GM18520 (cell line): ENCODE measurements around the gene MGLL.

Experiments used
- ATAC-seq: cut with Tn5 transposase; IDR thresholded peaks from one replicate; pipeline ENCODE4 v1.9.1; 2021; ENCODE audit not compliant: unreplicated experiment

The MGLL gene

DNA sequence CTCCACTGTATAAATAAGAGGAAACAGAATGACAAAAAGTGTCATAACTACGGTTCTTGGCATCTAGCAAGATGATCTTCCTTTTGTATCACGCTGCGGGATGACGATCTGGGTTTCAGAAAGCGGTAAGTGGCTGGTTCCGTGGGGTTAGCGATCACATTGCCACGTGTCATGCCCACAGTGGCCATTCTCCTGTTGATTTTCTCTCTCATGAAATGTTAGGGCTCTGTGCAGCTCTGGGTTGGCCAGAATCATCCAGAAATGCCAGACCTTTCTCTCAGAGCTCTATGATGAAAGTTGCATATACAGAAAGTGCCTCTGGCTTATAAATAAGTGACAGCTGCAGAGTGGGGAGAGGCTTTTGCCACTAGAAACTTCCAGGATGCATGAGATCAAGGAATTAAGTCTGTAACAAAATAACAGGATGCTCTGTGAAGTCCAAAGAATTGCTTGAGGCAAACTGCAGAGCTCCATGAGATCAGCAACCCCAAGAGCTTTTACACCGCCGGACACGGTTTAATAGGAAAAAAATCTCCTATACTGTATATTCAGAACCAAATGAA is 78.0 kb downstream of the MGLL start:
- ATAC-seq: no peak

- ATAC-seq: no peak
These were observed 78.7 kb downstream of the MGLL start for GRCh38 chr3:127743351-127744252.

DNA sequence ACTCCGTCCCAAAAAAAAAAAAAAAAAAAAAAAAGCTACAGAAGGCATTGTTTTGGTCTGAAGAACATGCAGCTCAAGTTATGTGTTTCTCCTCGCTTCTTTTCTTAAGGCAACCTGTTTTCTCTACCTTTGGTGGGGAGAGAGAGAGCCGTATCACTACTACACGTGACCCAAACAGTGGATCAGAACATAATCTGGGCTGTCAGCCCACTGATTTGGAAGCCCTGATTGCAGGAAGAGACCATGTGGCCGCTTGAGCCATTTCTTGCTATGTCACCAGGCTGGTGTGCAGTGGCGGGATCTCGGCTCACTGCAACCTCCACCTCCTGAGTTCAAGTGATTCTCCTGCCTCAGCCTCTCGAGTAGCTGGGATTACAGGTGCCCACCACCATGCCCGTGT is 79.7 kb downstream of the MGLL start:
- ATAC-seq: no peak

DNA sequence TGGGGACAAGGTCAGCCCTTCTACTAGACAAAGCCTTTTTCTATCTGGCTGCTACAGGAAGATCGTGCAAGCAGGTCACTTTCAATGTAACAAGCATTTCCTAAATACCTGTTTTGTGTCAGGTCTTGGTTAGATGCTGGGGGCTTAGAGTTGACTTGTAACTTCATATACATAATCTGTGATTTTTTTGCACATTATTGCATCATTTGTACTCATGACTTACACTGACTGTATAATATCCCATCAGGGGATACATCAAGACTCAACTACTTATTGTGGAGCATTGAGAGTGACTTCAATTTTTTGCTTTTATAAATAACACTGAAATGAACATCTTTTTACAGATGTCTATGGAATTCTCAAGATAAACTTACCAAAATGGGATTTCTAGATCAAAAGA is 80.6 kb downstream of the MGLL start:
- no peak for ATAC-seq

DNA sequence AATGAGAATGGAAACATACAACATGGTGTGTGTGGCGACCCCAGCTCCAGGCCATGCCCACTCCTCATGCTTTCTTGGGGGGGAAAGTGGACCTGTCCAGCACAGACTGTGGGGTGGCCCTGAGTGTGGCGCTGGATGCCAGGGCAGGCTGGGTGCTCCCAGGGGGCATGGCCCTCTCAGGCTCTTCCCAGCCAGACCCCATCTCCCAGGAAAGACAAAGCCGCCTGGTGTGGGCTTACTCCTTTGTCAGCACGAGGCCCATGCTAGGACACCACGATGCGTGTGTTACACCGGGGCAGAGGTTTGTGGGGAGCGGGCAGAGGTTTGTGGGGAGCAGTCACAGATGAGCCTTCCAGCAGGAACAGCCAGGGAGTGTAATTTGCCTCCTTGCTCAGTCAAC is 81.1 kb downstream of the MGLL start:
- ATAC-seq: no peak

DNA sequence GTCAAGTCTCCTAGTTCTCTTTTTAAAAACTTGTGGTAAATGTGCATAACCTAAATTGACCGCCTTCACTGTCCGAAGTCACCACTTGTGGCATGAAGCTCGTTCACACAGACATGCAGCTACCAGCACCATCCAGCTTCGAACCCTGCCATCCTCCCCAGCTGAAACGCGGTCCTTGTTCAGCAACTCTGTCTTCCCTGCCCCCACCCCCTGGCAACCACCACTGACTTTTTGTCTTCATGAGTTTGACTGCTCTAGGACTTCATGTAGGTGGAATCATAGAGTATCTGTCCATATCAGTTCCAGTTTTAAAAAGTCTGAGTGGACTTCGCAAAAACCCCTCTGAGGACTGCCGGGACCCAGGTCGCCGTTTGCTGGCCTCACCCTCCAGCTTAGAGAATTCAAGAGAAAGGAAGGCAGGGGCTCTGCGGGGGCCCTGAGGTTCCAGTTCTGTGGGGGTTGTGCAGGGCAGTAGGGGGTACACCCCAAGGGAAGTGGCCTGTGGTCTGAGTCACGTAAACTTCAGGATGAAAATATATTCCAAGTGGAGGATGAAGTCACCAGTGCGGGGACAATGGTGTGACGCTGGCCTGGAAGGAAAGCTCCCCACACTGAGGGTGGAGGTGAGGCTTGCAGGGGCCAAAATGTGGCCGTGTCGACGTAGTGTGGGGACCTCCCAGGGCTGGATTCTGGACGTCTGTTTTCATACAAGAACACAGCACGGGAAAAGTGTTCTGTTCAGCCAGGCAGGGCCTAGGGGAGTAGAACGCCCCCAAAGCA is 82.0 kb downstream of the MGLL start:
- no peak for ATAC-seq

GRCh38 chr3:127739347-127740135 is 82.8 kb downstream of the MGLL start:
- ATAC-seq: no peak

DNA sequence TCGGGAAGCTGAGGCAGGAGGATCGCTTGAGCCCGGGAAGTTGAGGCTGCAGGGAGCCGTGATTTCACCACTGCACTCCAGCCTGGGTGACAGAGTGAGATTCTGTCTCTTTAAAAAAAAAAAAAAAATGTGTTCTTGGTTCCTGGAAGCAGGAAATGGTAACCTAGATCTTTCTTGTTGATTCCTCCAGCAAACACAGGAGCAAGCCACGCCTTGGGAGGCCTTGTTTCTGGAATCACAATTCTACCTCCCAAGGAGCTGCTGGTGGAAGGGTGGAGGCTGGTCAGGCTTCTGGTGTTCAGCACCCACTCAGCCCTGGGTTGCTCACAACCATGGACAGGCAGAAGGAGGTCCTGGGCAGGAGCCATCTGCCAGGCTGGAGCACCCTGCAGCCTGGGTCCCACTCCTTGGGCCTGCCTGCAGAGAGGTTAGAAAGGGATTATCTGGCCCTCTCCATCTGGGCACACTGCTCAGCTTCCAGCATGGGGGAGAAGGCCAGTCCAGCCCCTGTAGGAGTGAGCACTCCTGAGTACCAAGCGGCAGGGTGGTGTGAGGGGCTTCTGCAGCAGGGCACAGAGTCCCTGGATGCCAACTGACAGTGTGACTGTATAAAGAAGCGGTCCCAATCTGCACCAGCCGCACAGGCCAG is 84.0 kb downstream of the MGLL start:
- no peak for ATAC-seq

- ATAC-seq: no peak
These were observed 85.3 kb downstream of the MGLL start for GRCh38 chr3:127736801-127737539.

DNA sequence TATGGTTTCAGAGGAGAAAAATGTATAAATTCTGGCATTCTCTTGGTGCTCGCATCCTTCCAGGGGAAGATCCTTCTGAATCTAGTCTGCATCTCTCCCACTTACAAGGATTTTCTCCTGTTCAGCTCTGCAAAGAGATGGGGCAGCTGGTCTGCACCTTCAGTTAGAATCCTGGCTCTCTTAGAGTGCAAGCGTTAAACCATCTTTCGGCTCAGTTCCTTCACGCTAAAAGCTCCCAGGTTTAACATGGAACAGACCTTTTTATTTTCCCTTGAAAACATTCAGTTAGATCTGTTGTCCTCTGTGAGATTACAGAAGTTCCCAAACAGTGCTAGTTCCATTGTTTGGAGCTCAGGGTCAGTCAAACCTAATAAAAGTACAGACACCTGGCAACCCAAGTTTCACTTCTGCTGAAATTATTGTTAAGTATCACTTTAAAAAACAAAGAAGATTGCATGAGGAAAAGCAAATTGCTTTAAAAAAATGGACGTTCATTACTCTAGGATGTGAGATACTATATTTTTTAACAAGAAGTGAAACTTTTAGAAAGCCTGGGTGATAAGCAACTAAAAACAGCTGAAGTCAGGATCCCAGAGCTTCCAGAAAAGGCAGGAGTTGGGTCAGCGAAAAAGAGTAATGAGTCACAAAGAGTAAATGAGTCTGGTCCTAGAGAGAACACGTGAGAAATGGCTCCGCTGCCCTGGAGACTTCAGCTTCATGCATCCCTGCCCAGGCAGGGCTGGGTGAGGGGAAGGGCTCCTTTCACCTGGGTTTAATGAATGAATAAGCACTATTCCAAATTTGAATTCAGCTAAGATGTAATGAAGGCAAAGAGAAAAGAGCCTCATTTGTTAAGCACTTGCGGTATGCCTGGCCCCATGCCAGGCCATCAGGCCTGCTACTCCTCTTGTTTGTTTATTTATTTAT is 86.3 kb downstream of the MGLL start:
- peak; percentile 59 for ATAC-seq

DNA sequence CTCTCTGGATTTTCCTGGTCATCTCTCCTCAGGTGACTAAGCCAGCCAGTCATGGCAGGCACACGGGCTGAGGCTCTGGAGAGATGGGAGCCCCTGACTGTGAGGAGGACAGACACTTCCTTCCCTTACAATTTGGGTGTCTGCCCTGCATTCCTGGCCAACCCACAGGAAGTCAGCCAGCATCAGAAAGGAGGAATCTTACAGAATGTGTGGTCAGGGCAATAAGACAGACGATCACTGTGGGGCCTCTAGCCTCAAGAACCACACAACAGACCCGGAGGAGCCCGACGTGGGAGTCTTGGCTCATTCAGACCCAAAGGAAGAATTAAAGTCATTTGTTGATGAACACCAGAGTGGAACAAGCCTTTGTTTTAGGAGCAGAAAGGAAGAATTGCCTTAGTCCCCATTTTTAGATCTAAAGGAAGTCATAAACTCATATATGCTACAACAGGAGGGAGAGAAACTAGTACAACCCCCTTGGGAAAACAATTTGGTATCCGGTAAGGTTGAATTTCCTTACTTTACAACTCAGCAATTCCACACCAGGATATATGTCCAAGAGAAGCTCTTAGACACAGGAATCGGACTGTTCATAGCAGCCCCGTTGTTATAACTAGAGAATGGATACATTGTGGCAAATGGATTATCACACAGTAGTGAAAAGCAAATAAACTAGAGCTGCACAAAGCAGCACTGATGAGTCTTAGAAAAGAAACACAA is 87.4 kb downstream of the MGLL start:
- no peak for ATAC-seq

DNA sequence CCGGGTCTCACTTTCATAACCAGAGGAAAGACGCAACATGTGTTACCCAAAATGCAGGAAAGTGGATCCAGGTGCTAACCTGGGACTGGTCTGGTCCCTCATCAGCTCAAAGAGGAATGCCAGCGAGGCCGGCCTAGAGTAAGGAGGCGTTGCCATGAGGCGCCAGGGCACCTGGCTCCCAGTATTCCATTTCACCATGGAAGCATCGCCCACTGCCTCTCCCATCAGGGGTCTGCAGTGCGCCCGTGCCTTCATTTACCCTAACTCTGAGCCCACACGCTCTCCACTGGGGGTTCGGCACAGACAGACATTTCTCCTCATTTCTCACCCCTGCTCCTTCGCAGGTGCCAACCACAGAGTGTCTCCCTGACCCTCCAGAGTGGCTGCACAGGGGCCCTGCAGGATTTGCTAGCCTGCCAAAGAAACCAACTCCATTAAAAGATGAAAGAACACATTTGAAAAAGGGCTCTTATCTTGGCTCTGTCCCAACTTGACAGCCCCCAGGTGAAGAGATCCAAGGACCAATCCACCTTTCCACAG is 88.1 kb downstream of the MGLL start:
- no peak for ATAC-seq

GRCh38 chr3:127733781-127734180 is 88.5 kb downstream of the MGLL start:
- no peak for ATAC-seq

- ATAC-seq: no peak
These were observed 89.4 kb downstream of the MGLL start for GRCh38 chr3:127732879-127733350.

GRCh38 chr3:127732303-127732702 is 90.0 kb downstream of the MGLL start:
- no peak for ATAC-seq

- ATAC-seq: no peak
These were observed 90.6 kb downstream of the MGLL start for GRCh38 chr3:127731546-127732289.

- ATAC-seq: no peak
These were observed 91.5 kb downstream of the MGLL start for GRCh38 chr3:127730666-127731295.
